ENCODE measurements around the gene TGM2. TPM values are rescaled to one million over a fixed set of nuclear protein-coding genes. Genes with fewer than 3 reads are reported as not detected.

The TGM2 gene
- total and polyA plus RNA-seq, 2 donors (not counting 3 experiments of a cell fraction or from before 2014, with no cell fraction given) = 861 to 868 TPM

GRCh38 chr20:38199501-38200390 is 34.7 kb upstream of the TGM2 start:
- peaks cover 0 to 2% of the 10 kb centered on the region in 2 experiments for H3K27me3 ChIP-seq (ENCODE audit: control insufficient read depth in 2 of 2, insufficient read depth in 2 of 2, low read length in 2 of 2)
- CTCF ChIA-PET = interaction anchor here (1.3 to 1.9 kb wide), 2 partner anchors 21 to 142 kb away, joined by 3 to 5 read pairs; no protein-coding TSS in a partner anchor
- no peaks in the 10 kb centered on the region for H3K9me1 ChIP-seq (replicated peaks; ENCODE audit: control insufficient read depth, extremely low read depth, insufficient read depth, low read length)
- dilution Hi-C loops (cut with MboI; ENCODE audit: extremely low pct_ligation_motif_present, low sequenced_read_pairs) = no loop called here
- POLR2A ChIA-PET = no interaction called here
- BruUV-seq (replicated peaks) = no TSS peak
- H3K36me3 ChIP-seq (ENCODE audit: control insufficient read depth in 2 of 2, extremely low read depth in 1 of 2, insufficient read depth in 2 of 2, low read length in 2 of 2) = no peaks in the 10 kb centered on the region
- TF ChIP-seq MYC (IDR thresholded peaks at IDR 0.05; ENCODE audit: low read depth, low read length) (no peak), POLR2AphosphoS5 (IDR thresholded peaks at IDR 0.05; ENCODE audit: insufficient read depth, low read depth, low read length) (no peak), CTCF (IDR thresholded peaks at IDR 0.05; ENCODE audit: extremely low read depth in 1 of 2, insufficient read depth in 1 of 2, low read depth in 1 of 2, low read length in 2 of 2) (no peak), EZH2 (IDR thresholded peaks at IDR 0.05; ENCODE audit: borderline replicate concordance, low read depth, low read length, severe bottlenecking) (no peak), POLR2A (IDR thresholded peaks at IDR 0.05; ENCODE audit: low read depth, low read length) (no peak), MAX (IDR thresholded peaks at IDR 0.05; ENCODE audit: insufficient read depth, insufficient read length) (no peak), GATA2 (IDR thresholded peaks at IDR 0.05; ENCODE audit: insufficient read depth, insufficient read length, low read depth, low read length) (no peak), FOS (IDR thresholded peaks at IDR 0.05; ENCODE audit: borderline replicate concordance, insufficient read depth, low read length) (no peak), JUN (IDR thresholded peaks at IDR 0.05; ENCODE audit: borderline replicate concordance, insufficient read depth, insufficient read length, low read depth) (no peak)
- H3K27ac ChIP-seq (ENCODE audit: insufficient read depth, low read depth, low read length) = no peak overlapping the region
- DNase-seq (ENCODE audit: low read depth, low spot score) (no peak), FAIRE-seq (no peak)
- H3K9me3 ChIP-seq (replicated peaks; ENCODE audit: control insufficient read depth, insufficient read depth, low read length) = no peaks in the 10 kb centered on the region
- H3K4me1 ChIP-seq (ENCODE audit: control insufficient read depth, extremely low read depth, insufficient read depth, low read length) = no peaks in the 10 kb centered on the region
- no peak overlapping the region for H3K9ac ChIP-seq (replicated peaks; ENCODE audit: extremely low read depth, insufficient read depth, low read length)
- H4K20me1 ChIP-seq (replicated peaks; ENCODE audit: control insufficient read depth, extremely low read depth, insufficient read depth, low read length) = no peaks in the 10 kb centered on the region
- H3K4me2 ChIP-seq (ENCODE audit: insufficient read depth, low read length) = no peak overlapping the region
- intact Hi-C loops (cut with micrococcal nuclease) = no loop called here
- H3K4me3 ChIP-seq (replicated peaks in 1 of 3; ENCODE audit: insufficient read depth in 1 of 3, low read depth in 1 of 3, low read length in 3 of 3) = no peak overlapping the region
- no peaks in the 10 kb centered on the region for H3K79me2 ChIP-seq (ENCODE audit: control insufficient read depth, insufficient read depth, low read length)
- no peak overlapping the region for H2AFZ ChIP-seq (ENCODE audit: low read depth, low read length)
